Measurements from ENCODE around the gene AP2B1. TPM values are rescaled to one million over a fixed set of nuclear protein-coding genes. Genes with fewer than 3 reads are reported as not detected.

The AP2B1 gene
- total and polyA plus RNA-seq, 2 experiments from 2014 or later, result 76.1 to 87.0 TPM

- H3K36me3 ChIP-seq (replicated peaks; ENCODE audit: insufficient read depth, low read depth), result no peaks in the 10 kb centered on the region
- WGBS (ENCODE audit: low lambda C conversion rate, missing lambda C conversion rate), result 80% methylated on average over 2 of the region's 2 CpGs
- no peak overlapping the region for H3K4me3 ChIP-seq
- no peaks in the 10 kb centered on the region for H4K20me1 ChIP-seq (ENCODE audit: insufficient read depth, poor library complexity, severe bottlenecking)
- no peak for TF ChIP-seq CTCF (IDR thresholded peaks at IDR 0.05; ENCODE audit: poor library complexity)
- no peak for TF ChIP-seq EZH2phosphoT487 (IDR thresholded peaks at IDR 0.05; ENCODE audit: low read depth, severe bottlenecking, unreplicated experiment)
- H3K27me3 ChIP-seq, result no peaks in the 10 kb centered on the region
- H3K9me2 ChIP-seq (replicated peaks; ENCODE audit: insufficient read depth), result no peaks in the 10 kb centered on the region
- H3K9me3 ChIP-seq (ENCODE audit: low read depth), result no peaks in the 10 kb centered on the region
- no peak overlapping the region for H3K4me2 ChIP-seq
- H3K79me2 ChIP-seq, result no peaks in the 10 kb centered on the region
- no peaks in the 10 kb centered on the region for H3K4me1 ChIP-seq (ENCODE audit: insufficient read depth)
- peak; percentile 7 for DNase-seq (ENCODE audit: low spot score)
- H2AFZ ChIP-seq, result no peak overlapping the region
- peak overlapping the region; percentile 2 for H3K27ac ChIP-seq
These were observed 79.9 kb downstream of the AP2B1 start for GRCh38 chr17:35666967-35667532.

- TF ChIP-seq EZH2phosphoT487 (IDR thresholded peaks at IDR 0.05; ENCODE audit: low read depth, severe bottlenecking, unreplicated experiment), result no peak
- no peak for TF ChIP-seq EZH2 (IDR thresholded peaks at IDR 0.05; ENCODE audit: borderline replicate concordance)
- no peak for TF ChIP-seq CTCF (IDR thresholded peaks at IDR 0.05; ENCODE audit: poor library complexity)
- DNase-seq (ENCODE audit: low spot score), result peak; percentile 9
These were observed 81.7 kb downstream of the AP2B1 start for GRCh38 chr17:35668802-35669201.

GRCh38 chr17:35674552-35674951 is 87.4 kb downstream of the AP2B1 start:
- H4K20me1 ChIP-seq (ENCODE audit: insufficient read depth, poor library complexity, severe bottlenecking), result no peaks in the 10 kb centered on the region
- H3K4me3 ChIP-seq, result no peak overlapping the region
- WGBS (ENCODE audit: low lambda C conversion rate, missing lambda C conversion rate), result 91% methylated on average over 5 of the region's 5 CpGs
- H2AFZ ChIP-seq, result no peak overlapping the region
- no peak for DNase-seq (ENCODE audit: low spot score)
- TF ChIP-seq EZH2phosphoT487 (IDR thresholded peaks at IDR 0.05; ENCODE audit: low read depth, severe bottlenecking, unreplicated experiment) (no peak), EZH2 (IDR thresholded peaks at IDR 0.05; ENCODE audit: borderline replicate concordance) (no peak), CTCF (IDR thresholded peaks at IDR 0.05; ENCODE audit: poor library complexity) (no peak)
- no peak overlapping the region for H3K27ac ChIP-seq
- H3K9me3 ChIP-seq (ENCODE audit: low read depth), result no peaks in the 10 kb centered on the region
- H3K4me1 ChIP-seq (ENCODE audit: insufficient read depth), result no peaks in the 10 kb centered on the region
- no peak overlapping the region for H3K4me2 ChIP-seq
- H3K79me2 ChIP-seq, result no peaks in the 10 kb centered on the region
- H3K9me2 ChIP-seq (replicated peaks; ENCODE audit: insufficient read depth), result no peaks in the 10 kb centered on the region
- no peaks in the 10 kb centered on the region for H3K27me3 ChIP-seq
- H3K36me3 ChIP-seq (replicated peaks; ENCODE audit: insufficient read depth, low read depth), result peaks cover 5% of the 10 kb centered on the region

More at GRCh38 chr17:35668802-35669201, 81.7 kb downstream of the AP2B1 start:
- H3K4me1 ChIP-seq (ENCODE audit: insufficient read depth), result no peaks in the 10 kb centered on the region
- H3K27ac ChIP-seq, result no peak overlapping the region
- H3K79me2 ChIP-seq, result no peaks in the 10 kb centered on the region
- no peaks in the 10 kb centered on the region for H4K20me1 ChIP-seq (ENCODE audit: insufficient read depth, poor library complexity, severe bottlenecking)
- H3K4me2 ChIP-seq, result no peak overlapping the region
- H3K9me2 ChIP-seq (replicated peaks; ENCODE audit: insufficient read depth), result no peaks in the 10 kb centered on the region
- no peak overlapping the region for H3K4me3 ChIP-seq
- H2AFZ ChIP-seq, result no peak overlapping the region
- H3K27me3 ChIP-seq, result no peaks in the 10 kb centered on the region
- H3K9me3 ChIP-seq (ENCODE audit: low read depth), result no peaks in the 10 kb centered on the region
- H3K36me3 ChIP-seq (replicated peaks; ENCODE audit: insufficient read depth, low read depth), result no peaks in the 10 kb centered on the region
- 69% methylated on average over 4 of the region's 4 CpGs for WGBS (ENCODE audit: low lambda C conversion rate, missing lambda C conversion rate)
